HG02970 (cell line): ENCODE data around the gene NEDD4L.

Source experiments
- ATAC-seq: cut with Tn5 transposase; IDR thresholded peaks from one replicate; pipeline ENCODE4 v1.9.1; 2021; ENCODE audit warnings: mild to moderate bottlenecking, moderate library complexity, moderate number of reproducible peaks; ENCODE audit not compliant: unreplicated experiment, low FRiP score

Gene NEDD4L

GRCh38 chr18:58110398-58110797, 66.4 kb downstream of the NEDD4L start:
- no peak for ATAC-seq

- no peak for ATAC-seq
Measured at GRCh38 chr18:58112174-58112573, 68.1 kb downstream of the NEDD4L start.

GRCh38 chr18:58113337-58113736, 69.3 kb downstream of the NEDD4L start:
- ATAC-seq = no peak

- ATAC-seq = no peak
Measured at GRCh38 chr18:58114766-58115165, 70.7 kb downstream of the NEDD4L start.

GRCh38 chr18:58116818-58117217, 72.8 kb downstream of the NEDD4L start:
- ATAC-seq = no peak

GRCh38 chr18:58117786-58118403, 73.9 kb downstream of the NEDD4L start:
- no peak for ATAC-seq

- ATAC-seq = no peak
Measured at GRCh38 chr18:58118536-58118935, 74.5 kb downstream of the NEDD4L start.

- no peak for ATAC-seq
Measured at GRCh38 chr18:58119819-58120218, 75.8 kb downstream of the NEDD4L start.

- ATAC-seq = no peak
Measured at GRCh38 chr18:58124475-58124874, 80.4 kb downstream of the NEDD4L start.

GRCh38 chr18:58125183-58125582, 81.2 kb downstream of the NEDD4L start:
- ATAC-seq = no peak

- no peak for ATAC-seq
Measured at GRCh38 chr18:58125756-58126155, 81.7 kb downstream of the NEDD4L start.

GRCh38 chr18:58128381-58129374, 84.7 kb downstream of the NEDD4L start:
- no peak for ATAC-seq

GRCh38 chr18:58132595-58133261, 88.7 kb downstream of the NEDD4L start:
- no peak for ATAC-seq

GRCh38 chr18:58135183-58135641, 91.2 kb downstream of the NEDD4L start:
- no peak for ATAC-seq

GRCh38 chr18:58135701-58136331, 91.8 kb downstream of the NEDD4L start:
- ATAC-seq = no peak

- ATAC-seq = no peak
Measured at GRCh38 chr18:58136879-58137278, 92.9 kb downstream of the NEDD4L start.

GRCh38 chr18:58139459-58140386, 95.7 kb downstream of the NEDD4L start:
- ATAC-seq = no peak

GRCh38 chr18:58140387-58141325, 96.6 kb downstream of the NEDD4L start:
- no peak for ATAC-seq
